NOMO-1 (cell line): ENCODE measurements around the gene CDKN3.

ENCODE experiments used
- DNase-seq, 2 experiments: peaks; one replicate each; lab custom pipeline; 2025; ENCODE audit not compliant: unreplicated experiment in 2 of 2; lab: John Stamatoyannopoulos, UW

Gene CDKN3

GRCh38 chr14:54396493-54397335 is at the start of gene CDKN3:
Gene CDKN3, plus strand, starts transcription at chr14:54397007. Its CDS starts 62 bp downstream, at chr14:54397069.
- peak; percentile 99 for DNase-seq

DNA sequence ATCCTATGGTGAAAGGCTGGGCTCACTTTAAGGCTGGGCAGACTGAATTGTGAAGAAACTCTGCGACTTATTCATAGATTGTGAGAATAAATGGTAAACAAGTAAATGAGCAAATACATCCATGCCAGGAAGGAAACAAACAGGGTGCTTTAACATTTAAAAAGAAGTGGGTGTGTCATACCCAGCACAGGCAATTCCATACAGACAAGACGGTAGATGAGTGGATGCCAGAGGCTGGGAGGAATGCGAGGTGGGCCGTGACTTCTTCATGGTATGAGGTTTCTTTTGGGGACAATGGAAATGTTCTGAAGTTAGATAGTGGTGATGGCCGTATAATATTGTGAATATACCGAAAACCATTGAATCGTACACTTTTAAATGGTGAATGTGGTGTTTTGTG is 49.8 kb upstream of the CDKN3 start:
- no peak for DNase-seq

GRCh38 chr14:54348001-54348611 is 48.7 kb upstream of the CDKN3 start:
- DNase-seq = peak in 1 of 2 experiments; percentile 54

DNA sequence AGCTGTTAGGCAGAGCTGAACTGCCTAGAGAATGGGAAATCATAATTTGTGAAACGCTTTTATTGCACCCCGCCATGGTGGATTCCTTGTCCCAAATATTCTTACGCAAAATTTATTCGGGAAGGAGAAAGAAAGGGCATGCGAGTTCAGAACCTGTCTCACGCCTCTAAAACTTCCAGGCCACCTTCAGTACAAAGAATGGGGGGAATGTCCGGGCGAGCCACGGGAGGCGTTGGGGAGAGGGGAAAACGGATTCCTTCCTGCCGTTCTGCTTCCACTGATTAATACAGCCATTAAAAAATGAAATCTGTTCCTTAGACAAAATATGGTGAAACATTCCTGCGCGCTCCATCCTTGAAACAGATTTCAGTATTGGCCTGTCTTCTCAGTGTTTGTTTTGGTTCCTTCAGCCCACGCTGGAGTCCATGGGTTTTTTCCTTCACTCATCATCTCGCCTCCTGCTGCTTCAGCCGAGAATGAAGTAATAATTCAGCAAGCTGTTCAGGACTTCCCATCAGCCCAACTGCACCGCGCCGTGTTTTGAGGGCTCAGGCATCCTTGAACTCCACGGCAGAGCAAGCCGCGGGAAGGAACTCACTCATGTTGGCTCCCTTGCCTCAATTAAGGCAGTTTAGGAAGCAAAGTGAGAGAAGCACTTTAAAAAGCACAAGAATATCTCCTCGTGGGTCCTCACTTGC is 47.7 kb upstream of the CDKN3 start:
- no peak for DNase-seq

- DNase-seq = no peak
Measured at GRCh38 chr14:54349713-54350112, 47.1 kb upstream of the CDKN3 start.

- no peak for DNase-seq
Measured at GRCh38 chr14:54350203-54350602, 46.6 kb upstream of the CDKN3 start.

GRCh38 chr14:54353266-54353665 is 43.5 kb upstream of the CDKN3 start:
- no peak for DNase-seq

DNA sequence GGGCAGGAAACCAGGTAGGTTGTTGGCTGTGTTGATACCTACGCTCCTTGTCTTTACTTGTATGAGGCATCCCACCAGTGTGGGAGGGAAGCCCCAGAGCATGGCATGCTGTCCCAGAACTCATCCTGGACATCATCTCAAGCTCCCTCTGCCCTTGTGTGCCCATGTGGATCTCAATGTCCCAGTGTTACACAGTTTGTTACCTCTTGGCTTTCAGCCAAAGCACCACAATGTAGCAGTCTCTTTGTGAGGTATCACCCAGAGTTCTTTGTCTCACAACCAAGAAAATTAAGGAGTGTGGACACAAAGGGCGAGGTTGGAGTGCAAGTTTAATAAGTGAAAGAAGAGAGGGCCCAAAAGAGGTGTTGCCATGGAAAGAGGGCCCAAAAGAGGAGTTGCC is 43.1 kb upstream of the CDKN3 start:
- DNase-seq = no peak

DNA sequence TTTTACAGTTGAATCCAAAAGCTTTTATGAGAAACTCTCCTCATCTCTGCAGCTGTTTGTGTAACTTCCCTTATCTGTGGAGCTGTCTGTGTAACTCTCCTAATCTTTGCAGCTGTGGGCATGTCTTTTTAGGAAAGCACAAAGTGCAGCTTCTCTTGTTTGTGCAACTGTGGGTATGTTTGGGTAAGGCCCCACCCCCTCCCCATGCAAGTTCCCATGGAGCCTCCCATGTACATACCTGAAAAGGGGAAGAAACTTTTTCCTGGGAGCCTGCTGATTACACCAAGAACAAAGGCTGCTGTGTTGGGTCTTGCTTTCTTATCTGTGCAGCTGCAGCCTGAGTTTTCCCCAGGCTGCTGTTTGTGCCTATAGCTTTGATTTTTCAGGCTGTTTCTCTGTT is 42.7 kb upstream of the CDKN3 start:
- DNase-seq = peak; percentile 80 to 85

DNA sequence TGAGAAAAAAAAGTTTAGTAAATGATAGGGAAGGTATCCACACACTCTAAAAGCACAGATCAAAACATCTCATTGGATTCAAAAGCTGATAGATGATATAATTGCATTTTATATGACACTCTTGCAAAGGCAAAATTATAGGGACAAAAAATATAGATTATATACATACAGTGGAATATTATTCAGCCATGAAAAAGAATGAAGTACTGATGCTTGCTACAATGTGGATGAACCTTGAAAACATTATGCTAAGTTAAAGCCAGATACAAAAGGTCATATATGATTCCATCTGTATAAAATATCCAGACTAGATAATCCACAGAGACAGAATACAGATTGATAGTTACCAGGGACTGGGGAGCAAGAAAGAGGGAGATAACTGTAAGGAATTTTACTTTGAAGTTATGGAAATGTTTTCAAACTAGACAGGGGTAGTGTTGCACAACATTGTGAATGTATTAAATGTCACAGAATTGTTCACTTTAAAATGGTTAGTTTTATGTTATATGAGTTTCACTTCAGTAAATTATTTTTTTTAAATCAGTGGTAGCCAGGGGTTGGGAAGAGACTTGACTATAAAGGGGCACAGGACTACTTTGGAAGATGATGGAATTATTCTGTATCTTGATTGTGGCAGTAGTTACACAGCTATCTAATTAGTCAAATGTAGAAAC is 41.7 kb upstream of the CDKN3 start:
- DNase-seq = peak in 1 of 2 experiments; percentile 3

- DNase-seq = no peak
Measured at GRCh38 chr14:54355698-54356097, 41.1 kb upstream of the CDKN3 start.

DNA sequence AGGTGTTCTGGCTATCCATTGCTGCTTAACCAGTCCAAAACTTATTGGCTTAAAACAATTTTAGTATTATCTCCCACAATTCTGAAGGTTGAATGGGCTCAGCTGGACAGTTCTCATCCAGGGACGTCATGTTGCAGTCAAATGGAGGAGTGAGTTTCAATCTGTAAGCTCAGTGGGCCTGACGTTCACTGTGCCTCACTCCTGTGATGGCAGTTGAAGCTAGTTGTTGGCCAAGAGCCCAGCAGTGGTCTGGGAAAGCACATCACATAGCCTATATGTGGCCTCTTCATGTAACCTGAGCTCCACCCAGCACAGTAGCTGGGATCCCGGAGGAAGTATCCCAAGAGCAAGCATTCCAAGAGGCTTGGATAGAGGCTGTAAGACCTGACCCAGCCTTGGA is 40.6 kb upstream of the CDKN3 start:
- no peak for DNase-seq

DNA sequence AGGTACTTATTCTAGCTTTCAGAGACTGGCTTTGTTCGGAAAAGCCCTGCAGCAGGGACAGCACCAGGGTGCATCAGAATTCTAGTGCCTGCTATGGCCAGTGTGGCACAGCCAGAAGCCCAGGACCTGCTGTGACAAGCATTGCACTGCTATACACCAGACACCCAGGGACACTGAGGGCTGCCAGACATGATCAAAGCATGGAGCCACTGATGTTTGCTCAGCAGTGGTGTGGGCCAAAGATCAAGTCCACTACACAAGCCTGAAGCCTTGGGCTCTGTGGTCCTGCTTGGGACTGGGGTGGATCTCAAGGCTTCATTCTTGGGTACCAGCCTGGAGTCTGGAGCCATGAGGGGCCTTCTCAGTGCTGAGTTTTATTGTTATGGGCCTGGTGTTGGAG is 36.1 kb upstream of the CDKN3 start:
- DNase-seq = no peak

GRCh38 chr14:54362089-54362504 is 34.7 kb upstream of the CDKN3 start:
- no peak for DNase-seq

GRCh38 chr14:54362759-54363437 is 33.9 kb upstream of the CDKN3 start:
- peak in 1 of 2 experiments; percentile 55 for DNase-seq

- DNase-seq = no peak
Measured at GRCh38 chr14:54364555-54365415, 32.0 kb upstream of the CDKN3 start.

GRCh38 chr14:54366736-54367735 is 29.8 kb upstream of the CDKN3 start:
- DNase-seq = peak; percentile 18 to 42

DNA sequence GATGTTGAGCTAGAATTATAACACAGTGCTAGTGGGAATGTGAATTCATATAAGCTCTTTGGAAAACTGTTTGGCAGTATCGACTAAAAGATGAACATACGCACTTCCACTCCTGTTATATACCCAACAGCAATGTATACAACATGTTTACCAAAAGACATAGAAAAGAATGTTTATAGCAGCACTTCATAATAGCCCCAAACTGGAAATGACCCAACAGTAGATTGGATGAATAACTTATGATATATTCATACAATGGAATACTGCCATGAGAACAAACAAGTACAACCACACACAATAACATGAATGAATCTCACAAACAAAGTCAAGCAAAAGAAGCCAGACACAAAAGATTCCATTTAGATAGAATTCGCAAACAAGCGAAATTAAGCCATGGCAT is 28.5 kb upstream of the CDKN3 start:
- DNase-seq = no peak
